Left renal cortex interstitium (tissue), 4 donors: Measurements from ENCODE around the gene ACAP3. TPM values are rescaled to one million over a fixed set of nuclear protein-coding genes. Genes with fewer than 3 reads are reported as not detected.

Source experiments
- DNase-seq, 4 donors: peaks; one replicate each; pipeline ENCODE4 v3.0.0-alpha.2; 2013; ENCODE audit warnings: low read depth in 4 of 4, low spot score in 2 of 4, missing footprints in 1 of 4
- polyA plus RNA-seq, 4 donors: library from polyadenylated mRNA; unstranded; fragments of 120-200 nt; gene quantifications; one replicate each; pipeline ENCODE4 v1.2.1, GENCODE V29; 2013; ENCODE audit not compliant: insufficient read length in 4 of 4

ACAP3 gene
- polyA plus RNA-seq, 4 donors, result 14.9 to 45.2 (median 33.0) TPM

- DNase-seq, result no peak
Observed at GRCh38 chr1:1290238-1290731, 17.4 kb downstream of the ACAP3 start.

DNA sequence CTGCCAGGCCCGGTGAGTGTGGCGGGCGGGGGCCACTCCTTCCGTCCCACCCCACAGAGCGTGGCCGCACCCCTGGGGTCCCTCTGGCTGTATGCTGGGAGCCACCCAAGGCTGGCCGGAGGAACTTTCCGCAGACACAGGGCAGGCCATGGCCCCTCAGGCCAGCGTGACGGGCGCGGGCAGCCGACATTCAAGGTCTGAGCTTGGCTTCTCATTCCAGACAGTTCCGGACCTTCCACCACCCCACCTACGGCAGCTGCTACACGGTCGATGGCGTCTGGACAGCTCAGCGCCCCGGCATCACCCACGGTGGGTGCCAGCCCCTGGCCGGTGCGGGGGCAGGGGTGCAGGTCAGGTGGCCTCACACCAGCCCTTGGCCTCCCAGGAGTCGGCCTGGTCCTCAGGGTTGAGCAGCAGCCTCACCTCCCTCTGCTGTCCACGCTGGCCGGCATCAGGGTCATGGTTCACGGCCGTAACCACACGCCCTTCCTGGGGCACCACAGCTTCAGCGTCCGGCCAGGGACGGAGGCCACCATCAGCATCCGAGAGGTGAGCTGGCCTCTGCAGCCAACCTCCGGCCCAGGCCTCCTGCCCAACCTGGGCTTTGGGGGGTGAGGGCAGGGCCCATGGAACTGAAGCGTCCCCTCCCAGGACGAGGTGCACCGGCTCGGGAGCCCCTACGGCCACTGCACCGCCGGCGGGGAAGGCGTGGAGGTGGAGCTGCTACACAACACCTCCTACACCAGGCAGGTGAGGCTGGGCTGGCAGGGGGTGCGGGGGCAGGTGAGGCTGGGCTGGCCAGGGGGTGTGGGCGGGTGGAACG lies 20.2 kb downstream of the ACAP3 start:
- no peak for DNase-seq

GRCh38 chr1:1286313-1287261 lies 21.1 kb downstream of the ACAP3 start:
- no peak for DNase-seq

DNA sequence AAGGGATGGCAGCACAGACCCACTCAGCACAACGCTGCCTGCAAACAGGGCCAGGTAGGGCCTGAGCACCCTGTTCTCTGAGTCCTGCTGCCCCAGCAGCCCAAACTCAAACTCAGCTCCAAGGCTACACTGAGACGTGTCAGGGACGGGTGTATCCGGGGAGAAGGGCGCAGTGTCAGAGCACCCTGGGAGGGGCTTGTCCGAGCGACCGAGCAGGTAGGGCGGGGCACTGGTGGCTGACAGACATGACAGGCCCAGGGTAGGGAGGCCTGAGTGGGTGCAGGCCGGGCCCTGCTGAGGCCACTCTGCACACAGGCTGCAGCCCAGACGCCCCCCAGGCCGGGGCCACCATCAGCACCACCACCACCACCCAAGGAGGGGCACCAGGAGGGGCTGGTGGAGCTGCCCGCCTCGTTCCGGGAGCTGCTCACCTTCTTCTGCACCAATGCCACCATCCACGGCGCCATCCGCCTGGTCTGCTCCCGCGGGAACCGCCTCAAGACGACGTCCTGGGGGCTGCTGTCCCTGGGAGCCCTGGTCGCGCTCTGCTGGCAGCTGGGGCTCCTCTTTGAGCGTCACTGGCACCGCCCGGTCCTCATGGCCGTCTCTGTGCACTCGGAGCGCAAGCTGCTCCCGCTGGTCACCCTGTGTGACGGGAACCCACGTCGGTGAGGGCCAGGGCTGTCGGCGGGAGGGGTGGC lies 22.0 kb downstream of the ACAP3 start:
- DNase-seq, result no peak

GRCh38 chr1:1285102-1285571 lies 22.6 kb downstream of the ACAP3 start:
- no peak for DNase-seq

DNA sequence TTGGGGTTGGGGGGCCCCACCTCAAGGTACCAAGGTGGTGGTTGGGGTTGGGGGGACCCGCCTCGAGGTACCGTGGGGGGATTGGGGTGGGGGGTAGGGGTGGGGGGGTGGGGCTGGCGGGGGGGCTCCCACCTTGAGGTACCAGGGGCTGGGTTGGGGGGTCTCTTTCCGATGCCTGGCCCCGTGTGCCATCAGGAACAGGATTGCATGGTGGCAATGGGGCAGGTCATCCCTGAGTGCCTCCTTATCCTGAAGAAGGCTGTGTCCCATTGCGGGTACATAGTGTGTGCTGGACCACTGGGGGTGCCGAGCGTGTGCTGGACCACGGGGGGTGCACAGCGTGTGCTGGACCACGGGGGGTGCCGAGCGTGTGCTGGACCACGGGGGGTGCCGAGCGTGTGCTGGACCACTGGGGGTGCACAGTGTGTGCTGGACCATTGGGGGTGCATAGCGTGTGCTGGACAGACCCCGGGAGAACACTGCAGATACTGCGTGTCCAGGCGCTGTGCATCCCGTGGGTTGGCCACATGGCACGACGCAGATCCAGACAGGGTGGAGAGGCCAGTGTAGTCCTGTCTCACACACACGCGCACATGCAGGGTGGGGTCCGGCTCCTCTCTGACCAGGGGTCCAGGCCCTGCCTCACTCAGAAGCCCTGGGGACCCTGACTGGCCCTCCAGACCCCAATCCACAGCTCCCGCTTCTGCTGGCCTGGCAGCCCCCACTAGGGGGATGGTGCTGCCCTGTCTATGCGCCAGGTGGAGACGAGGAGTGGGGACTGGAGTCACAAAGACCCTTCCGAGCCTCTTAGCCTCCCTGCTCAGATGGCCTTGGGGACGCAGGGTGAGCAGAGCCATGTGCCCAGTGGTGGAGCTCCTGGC lies 23.3 kb downstream of the ACAP3 start:
- DNase-seq, result no peak

DNA sequence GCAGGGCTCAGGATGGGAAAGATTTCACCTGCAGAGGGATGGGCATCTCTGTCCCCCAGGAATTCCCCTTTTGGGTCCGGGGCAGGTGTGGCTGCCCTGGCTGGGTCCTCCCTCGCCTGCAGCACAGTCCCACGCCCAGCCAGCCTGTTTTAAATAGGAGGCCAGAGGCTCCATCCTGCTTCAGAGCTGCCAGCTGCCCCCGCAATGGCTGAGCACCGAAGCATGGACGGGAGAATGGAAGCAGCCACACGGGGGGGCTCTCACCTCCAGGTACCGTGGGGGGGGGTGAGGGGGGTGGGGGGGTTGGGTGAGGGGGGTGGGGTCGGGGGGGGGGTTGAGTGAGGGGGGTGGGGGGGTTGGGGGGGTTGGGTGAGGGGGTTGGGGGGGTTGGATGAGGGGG lies 23.9 kb downstream of the ACAP3 start:
- DNase-seq, result no peak

- no peak for DNase-seq
Observed at GRCh38 chr1:1282998-1283397, 24.7 kb downstream of the ACAP3 start.

GRCh38 chr1:1281533-1282321 lies 26.0 kb downstream of the ACAP3 start:
- no peak for DNase-seq

DNA sequence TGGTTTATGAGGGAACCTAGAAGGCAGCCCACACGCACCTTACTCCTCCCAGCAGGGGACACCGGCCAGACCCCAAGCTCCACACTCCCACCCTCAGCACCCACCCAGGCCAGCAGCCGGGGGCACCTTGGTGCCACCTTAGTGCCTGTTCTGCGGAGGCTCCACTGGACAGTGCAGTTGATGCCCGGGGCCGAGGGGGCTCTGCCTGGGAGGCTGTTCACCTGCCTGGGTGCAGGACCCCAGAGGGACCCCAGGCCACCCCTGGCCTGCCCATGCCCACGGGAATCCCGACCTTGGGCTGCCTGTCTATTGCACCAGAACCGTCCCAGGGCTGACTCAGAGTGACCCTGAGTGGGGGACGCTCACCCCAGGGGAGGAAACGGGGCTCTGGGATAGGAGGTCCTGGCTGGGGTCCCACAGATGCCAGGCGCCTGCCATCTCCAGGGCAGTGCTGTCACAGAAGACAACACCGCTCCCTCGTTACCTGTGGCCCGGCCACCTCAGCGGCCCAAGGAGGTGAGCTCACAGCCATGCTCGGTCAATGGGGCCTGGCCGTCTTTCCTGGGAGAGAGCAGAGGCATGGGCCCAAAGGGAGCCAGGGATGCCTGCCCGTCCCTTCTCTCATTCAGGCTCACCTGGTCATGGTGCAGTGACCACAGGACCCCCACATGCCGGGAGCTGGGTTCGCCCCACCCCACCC lies 26.8 kb downstream of the ACAP3 start:
- no peak for DNase-seq

DNA sequence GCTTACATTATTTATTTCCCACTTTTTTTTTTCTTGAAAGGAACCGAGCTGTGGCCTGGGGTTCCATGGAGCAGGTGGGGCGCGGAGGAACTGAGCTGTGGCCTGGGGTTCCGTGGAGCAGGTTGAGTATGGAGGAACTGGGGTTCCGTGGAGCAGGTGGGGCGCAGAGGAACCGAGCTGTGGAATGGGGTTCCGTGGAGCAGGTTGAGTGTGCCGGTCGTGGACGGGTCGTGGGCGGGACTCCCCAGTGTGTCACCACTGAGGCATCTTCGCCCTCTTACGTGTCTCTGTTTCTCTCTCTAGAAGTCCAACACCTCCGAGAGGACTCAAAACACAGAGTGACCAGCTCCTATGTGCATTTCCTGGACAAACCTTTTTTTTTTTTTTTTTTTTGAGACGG lies 28.7 kb downstream of the ACAP3 start:
- DNase-seq, result no peak

GRCh38 chr1:1278620-1279019 lies 29.1 kb downstream of the ACAP3 start:
- DNase-seq, result no peak

GRCh38 chr1:1275836-1276235 lies 31.9 kb downstream of the ACAP3 start:
- DNase-seq, result no peak

- DNase-seq, result no peak
Observed at GRCh38 chr1:1274931-1275431, 32.7 kb downstream of the ACAP3 start.

DNA sequence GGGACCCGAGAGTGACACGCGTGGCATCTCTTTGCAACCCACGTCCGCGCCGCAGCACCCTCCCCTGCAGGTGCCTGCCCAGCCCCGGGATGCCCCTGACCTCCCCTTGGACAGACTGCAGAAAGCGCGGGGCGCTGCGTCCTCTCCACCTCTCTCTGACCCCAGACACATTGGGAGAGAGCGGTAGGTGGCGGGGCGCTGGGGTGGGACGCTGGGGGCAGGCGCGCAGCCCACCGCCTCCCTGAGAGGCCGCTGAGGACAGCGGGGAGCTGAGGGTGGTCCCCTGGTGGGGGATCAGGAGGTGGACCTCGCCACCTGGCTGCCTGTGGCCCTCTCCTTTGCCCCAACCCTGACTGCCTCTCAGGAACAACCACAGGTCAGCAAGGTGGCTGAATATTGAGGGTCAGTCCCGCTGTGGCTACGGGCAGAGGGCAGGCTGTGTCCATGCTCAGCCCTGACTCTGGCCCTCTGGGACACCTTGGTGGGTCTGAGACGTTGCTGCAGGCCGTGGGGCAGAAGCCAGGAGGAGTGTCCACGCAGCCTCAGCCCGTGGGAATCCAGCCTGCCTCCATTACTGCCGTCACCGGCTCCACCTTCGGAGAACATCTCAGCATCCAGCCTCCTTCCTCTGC lies 33.3 kb downstream of the ACAP3 start:
- DNase-seq, result no peak

GRCh38 chr1:1273512-1274298 lies 34.0 kb downstream of the ACAP3 start, which contains the start of gene UBE2J2:
UBE2J2 (minus strand) TSS chr1:1273854; CDS start chr1:1267992, 5,862 bp downstream.
- DNase-seq, result peak in 3 of 4 donors; percentile 67 to 79 (median 73)

DNA sequence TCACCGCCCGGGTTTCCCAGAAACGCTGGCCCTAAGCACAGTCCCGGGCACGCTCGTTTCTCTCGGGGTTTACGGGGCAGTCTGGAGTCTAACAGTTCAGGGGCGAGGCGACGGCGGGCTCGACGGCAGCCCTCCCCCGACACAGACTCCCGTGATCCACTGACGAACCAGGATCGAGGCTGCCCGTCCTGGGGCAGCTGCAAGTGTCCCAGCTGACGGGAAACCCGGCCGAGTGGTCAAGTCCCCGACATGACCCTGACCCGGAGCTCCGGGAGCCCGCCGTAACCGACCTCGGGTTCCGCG lies 34.6 kb downstream of the ACAP3 start:
- no peak for DNase-seq
